Mucosa of stomach (tissue), 1 donor: ENCODE measurements around the gene CNKSR3.

ENCODE experiments used
- H3K27me3 ChIP-seq: one replicate; pipeline ENCODE4 v1.7.0; 2013; ENCODE audit warnings: mild to moderate bottlenecking, low read length; ENCODE audit not compliant: control insufficient read depth, insufficient read depth
- H3K36me3 ChIP-seq: one replicate; pipeline ENCODE4 v1.7.0; 2013; ENCODE audit warnings: low read length; ENCODE audit not compliant: control insufficient read depth, insufficient read depth
- H3K4me1 ChIP-seq: one replicate; pipeline ENCODE4 v1.7.0; 2013; ENCODE audit warnings: mild to moderate bottlenecking, low read length; ENCODE audit not compliant: control insufficient read depth, insufficient read depth
- H3K4me3 ChIP-seq: one replicate; pipeline ENCODE4 v1.7.0; 2013; ENCODE audit warnings: low read length
- H3K9ac ChIP-seq: one replicate; pipeline ENCODE4 v1.7.0; 2013; ENCODE audit warnings: mild to moderate bottlenecking, low read length, moderate library complexity
- H3K9me3 ChIP-seq: one replicate; pipeline ENCODE4 v1.7.0; 2013; ENCODE audit warnings: mild to moderate bottlenecking, low read length, moderate library complexity; ENCODE audit not compliant: control insufficient read depth
- donor health status: Pancreatic carcinoma.

The CNKSR3 gene

DNA sequence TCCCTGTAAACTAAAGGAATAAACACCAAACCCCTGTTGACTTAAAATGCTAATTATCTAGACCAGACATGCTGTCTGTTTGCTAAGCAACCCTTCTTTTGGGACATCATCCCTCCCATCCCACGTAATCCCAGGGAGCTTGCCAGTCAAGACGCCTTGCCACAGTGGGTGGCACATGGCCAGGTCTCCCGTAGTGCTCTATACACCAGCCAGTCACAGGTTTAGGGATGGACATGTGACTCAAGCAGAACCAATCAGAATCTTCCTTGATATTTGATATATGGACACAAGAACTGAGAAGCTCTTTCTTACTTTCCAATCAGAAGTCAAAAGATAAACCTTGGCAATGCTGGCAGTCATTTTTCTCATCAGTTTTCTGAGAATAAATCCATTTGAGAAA lies 60.0 kb downstream of the CNKSR3 start:
- Histone ChIP-seq H3K9ac (no peak overlapping the region), H3K4me1 (peaks cover 8% of the 10 kb centered on the region), H3K4me3 (no peak overlapping the region), H3K9me3 (no peaks in the 10 kb centered on the region), H3K36me3 (no peaks in the 10 kb centered on the region), H3K27me3 (no peaks in the 10 kb centered on the region)

DNA sequence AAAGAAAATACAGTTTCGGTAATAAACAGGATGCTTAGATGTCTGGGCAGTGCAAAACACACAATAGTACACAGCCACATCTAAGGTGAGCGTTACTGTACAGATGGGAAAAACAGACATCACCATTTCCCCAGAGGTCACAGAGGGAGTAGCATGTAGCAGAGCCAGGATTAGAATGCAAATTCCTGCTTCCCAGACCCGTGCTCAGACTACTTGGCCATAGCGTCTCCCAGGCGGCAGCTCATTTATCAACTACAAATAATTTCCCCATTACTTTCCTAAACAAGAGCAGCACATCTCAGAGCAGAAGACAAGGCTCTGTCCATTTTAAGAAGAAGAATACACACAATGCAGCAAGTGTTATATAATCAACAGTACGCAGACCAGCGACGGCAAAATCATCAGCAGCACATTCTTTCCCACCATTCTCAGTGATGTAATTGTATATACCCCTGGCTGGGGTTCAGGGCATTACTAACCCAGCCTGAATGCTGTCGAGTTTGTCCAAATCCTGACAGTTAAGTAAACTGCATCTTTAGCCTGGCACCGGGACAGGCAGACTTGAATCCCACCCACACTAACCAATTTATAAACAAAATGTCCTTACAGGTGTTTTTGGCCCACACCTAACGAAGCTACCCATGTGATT lies 61.9 kb downstream of the CNKSR3 start:
- Histone ChIP-seq H3K9me3 (no peaks in the 10 kb centered on the region), H3K36me3 (no peaks in the 10 kb centered on the region), H3K4me1 (peaks cover 8% of the 10 kb centered on the region), H3K9ac (no peak overlapping the region), H3K4me3 (no peak overlapping the region), H3K27me3 (no peaks in the 10 kb centered on the region)

DNA sequence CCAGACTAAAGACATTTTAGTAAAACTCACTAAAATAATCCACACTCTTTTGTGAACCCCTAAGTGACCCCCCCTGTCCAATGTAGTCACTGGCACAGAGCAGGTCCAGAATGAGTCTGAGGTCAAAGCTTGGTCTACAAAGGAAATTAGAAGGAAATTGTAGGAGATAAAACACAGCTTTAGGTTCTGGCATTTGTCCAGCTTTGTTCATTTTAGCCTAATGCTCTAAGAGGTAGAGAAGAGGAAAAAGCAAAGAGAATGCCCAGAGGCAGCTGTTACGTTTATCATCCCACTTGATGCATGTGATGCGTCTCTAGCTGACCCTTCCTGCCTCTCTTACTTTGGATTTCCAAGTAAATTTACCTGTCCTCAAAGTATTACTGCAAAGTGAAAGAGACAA lies 62.5 kb downstream of the CNKSR3 start:
- peaks cover 8% of the 10 kb centered on the region for H3K4me1 ChIP-seq
- no peaks in the 10 kb centered on the region for H3K36me3 ChIP-seq
- H3K27me3 ChIP-seq, result no peaks in the 10 kb centered on the region
- H3K9me3 ChIP-seq, result no peaks in the 10 kb centered on the region
- no peak overlapping the region for H3K4me3 ChIP-seq
- H3K9ac ChIP-seq, result no peak overlapping the region

DNA sequence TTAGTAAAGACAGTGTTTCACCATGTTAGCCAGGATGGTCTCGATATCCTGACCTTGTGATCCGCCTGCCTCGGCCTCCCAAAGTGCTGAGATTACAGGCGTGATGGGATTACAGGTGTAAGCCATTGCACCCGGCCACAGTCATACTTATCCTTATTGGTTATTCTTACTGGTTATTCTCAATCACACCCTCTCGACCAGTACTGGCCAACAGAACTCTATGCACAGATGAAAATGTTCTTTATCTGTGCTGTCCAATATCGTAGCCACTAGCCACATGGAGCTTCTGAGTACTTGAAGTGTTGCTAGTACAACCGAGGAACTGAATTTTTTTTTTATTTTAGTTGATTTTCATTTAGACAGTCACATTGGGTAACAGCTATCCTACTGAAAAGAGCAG lies 63.5 kb downstream of the CNKSR3 start:
- H3K4me1 ChIP-seq, result peaks cover 9% of the 10 kb centered on the region
- no peak overlapping the region for H3K4me3 ChIP-seq
- H3K9me3 ChIP-seq, result no peaks in the 10 kb centered on the region
- no peaks in the 10 kb centered on the region for H3K27me3 ChIP-seq
- no peaks in the 10 kb centered on the region for H3K36me3 ChIP-seq
- H3K9ac ChIP-seq, result no peak overlapping the region

DNA sequence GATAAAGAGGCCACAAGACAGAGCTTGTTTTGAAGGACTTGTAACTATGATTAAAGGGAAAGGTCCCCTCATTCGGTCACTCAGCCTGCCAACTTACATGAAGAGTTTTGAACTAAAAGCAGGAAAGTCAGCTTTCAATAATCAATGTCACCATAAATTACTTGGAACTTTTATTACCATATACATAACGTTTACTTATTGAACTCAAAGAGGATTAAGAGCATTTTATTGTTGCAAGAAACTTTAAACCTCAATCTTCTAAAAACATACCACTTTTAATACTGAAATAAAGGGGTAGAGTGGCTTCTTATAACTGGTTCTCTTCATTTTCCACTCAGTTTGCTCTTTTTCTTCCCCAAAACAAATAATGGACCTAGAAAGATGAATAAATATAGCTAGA lies 65.1 kb downstream of the CNKSR3 start:
- H3K4me1 ChIP-seq, result peaks cover 17% of the 10 kb centered on the region
- H3K36me3 ChIP-seq, result no peaks in the 10 kb centered on the region
- no peaks in the 10 kb centered on the region for H3K9me3 ChIP-seq
- H3K9ac ChIP-seq, result no peak overlapping the region
- H3K4me3 ChIP-seq, result no peak overlapping the region
- H3K27me3 ChIP-seq, result no peaks in the 10 kb centered on the region

DNA sequence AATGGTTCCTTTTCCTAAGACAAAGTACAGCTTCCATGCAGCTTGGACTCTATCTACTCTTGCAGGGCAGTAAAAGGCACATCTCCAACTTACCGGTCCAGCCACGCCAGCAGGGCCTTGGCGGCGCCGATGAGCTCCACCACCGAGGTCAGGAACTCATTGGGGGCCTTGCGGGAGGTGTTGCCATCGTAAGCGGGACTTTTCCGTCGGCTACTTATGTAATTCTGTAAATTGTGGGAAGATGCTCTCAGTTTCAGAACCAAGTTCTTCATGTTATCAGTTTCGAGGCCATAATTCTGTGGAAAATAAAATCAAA lies 68.5 kb downstream of the CNKSR3 start:
- H3K4me1 ChIP-seq, result peaks cover 18% of the 10 kb centered on the region
- no peaks in the 10 kb centered on the region for H3K36me3 ChIP-seq
- H3K9ac ChIP-seq, result no peak overlapping the region
- H3K4me3 ChIP-seq, result no peak overlapping the region
- no peaks in the 10 kb centered on the region for H3K9me3 ChIP-seq
- no peaks in the 10 kb centered on the region for H3K27me3 ChIP-seq

DNA sequence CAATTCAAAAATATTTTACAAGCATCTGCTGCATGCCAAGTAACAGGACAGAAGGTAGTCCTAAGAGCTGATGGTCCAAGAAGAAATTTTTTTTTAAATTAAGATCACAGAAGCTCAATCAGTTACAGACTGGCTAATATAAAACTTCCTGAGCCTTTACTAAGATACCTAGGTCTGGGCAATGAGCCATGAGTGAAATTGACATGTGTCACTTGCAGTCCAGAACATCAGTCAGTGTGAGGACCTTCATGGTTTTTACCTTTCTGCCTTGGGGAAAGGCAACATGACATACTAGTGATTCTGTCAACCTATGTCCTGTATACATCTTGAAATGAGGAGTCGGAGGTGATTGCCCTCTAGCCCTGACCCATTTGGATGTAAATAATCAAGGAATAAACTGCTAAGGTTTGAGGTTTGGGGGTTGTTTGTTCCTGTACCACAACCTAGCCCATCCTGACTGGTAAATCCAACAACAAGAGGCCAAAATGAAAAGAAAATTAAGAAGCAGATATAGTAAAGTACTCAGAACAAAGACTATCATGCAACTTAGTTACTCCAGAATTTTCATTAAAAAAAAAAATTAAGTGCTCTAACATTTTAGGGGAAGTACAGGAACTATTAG lies 70.0 kb downstream of the CNKSR3 start:
- Histone ChIP-seq H3K36me3 (peaks cover under 1% of the 10 kb centered on the region), H3K27me3 (no peaks in the 10 kb centered on the region), H3K9me3 (no peaks in the 10 kb centered on the region), H3K9ac (no peak overlapping the region), H3K4me3 (no peak overlapping the region), H3K4me1 (peaks cover 17% of the 10 kb centered on the region)

DNA sequence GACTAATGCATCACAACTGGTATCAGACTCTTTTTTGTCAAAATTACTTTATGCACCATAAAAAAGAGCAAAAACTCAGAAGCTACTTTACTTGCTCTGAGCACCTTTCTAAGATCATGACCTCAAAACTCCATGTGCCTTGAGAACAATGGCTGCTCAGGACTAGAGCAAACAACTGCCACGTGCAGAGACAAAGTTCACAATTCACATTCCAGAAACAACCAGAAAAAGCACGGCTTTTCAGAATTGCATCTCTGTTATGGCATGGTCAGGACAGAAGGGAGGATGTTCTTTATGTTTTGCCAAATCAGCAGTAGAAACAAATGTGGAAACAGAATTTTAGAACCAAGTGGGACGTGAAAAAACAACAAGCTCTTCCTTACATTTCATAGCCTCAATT lies 70.5 kb downstream of the CNKSR3 start:
- Histone ChIP-seq H3K4me1 (peaks cover 17% of the 10 kb centered on the region), H3K9me3 (no peaks in the 10 kb centered on the region), H3K27me3 (no peaks in the 10 kb centered on the region), H3K36me3 (peaks cover 6% of the 10 kb centered on the region), H3K4me3 (no peak overlapping the region), H3K9ac (no peak overlapping the region)

DNA sequence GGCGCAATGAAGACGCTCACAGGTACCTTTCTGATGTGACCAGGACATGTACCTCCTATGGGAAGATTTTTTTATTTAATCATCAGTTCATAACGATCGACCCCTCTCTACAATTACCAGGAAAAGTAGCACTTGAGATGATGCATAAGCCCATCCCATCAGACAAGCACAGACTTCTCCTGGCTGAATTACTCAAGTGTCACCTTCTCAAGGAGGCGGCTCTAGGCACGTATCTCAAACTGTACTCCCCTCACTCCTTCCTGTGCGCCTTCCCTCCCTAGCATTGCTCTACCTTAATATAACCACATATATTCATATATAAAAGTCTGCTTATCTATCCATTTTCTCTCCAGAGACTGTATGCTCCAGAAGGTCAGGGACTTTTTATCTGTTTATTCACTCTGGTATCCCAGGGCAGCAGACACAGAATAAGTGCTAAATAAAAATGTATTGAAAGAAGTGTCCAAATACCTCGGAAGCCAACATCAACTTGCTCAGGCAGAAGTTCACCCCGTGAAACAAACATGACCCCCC lies 71.5 kb downstream of the CNKSR3 start:
- H3K9me3 ChIP-seq, result no peaks in the 10 kb centered on the region
- no peak overlapping the region for H3K4me3 ChIP-seq
- no peaks in the 10 kb centered on the region for H3K27me3 ChIP-seq
- H3K9ac ChIP-seq, result no peak overlapping the region
- H3K4me1 ChIP-seq, result peaks cover 17% of the 10 kb centered on the region
- peaks cover 6% of the 10 kb centered on the region for H3K36me3 ChIP-seq

DNA sequence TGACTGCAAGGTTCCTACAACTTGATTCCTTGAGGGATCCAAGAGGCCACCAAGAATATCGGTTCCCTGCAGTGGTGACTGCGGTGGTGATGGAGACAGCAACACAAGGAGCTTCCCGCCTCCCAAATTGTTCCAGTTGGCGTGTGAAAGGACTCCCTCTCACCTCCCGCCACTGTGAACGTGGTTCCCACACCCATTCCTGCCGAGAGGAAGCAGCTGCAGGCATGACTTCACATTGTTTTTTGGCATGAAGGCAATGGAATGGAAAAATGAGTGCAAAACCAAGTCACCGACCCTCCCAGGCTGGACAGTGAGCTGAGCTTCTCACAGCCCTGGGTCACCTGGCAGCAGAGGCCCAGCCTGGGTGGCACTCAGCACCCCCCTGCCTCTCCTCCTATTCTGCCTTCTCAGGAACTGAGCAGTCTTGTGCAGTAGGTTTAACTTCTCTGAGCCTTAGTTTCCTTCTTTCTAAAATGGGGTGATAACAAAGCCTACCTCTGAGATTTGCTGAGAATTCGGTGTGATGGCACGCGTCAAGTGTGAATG lies 75.0 kb downstream of the CNKSR3 start:
- Histone ChIP-seq H3K36me3 (peaks cover 6% of the 10 kb centered on the region), H3K9ac (no peak overlapping the region), H3K4me3 (no peak overlapping the region), H3K27me3 (no peaks in the 10 kb centered on the region), H3K9me3 (no peaks in the 10 kb centered on the region), H3K4me1 (peaks cover 9% of the 10 kb centered on the region)

DNA sequence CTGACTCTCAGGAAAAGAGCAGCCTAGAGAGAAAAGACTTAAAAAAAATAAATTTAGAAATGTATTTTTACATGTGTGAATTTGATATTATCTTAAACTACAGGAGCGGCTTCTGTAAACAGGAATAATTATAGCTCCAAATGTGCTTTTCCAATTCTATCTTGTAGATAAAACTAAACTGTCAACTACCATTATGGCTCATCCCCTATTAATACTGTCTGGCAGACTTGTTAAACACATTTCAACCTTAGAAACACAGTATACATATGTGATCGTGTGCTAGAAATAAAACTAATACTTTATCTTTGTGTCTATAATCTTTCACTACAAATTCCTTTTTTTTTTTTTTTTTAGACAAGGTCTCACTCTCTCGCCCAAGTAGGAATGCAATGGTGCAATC lies 75.8 kb downstream of the CNKSR3 start:
- no peaks in the 10 kb centered on the region for H3K27me3 ChIP-seq
- no peak overlapping the region for H3K4me3 ChIP-seq
- no peaks in the 10 kb centered on the region for H3K9me3 ChIP-seq
- H3K4me1 ChIP-seq, result peaks cover under 1% of the 10 kb centered on the region
- peaks cover 6% of the 10 kb centered on the region for H3K36me3 ChIP-seq
- H3K9ac ChIP-seq, result no peak overlapping the region

DNA sequence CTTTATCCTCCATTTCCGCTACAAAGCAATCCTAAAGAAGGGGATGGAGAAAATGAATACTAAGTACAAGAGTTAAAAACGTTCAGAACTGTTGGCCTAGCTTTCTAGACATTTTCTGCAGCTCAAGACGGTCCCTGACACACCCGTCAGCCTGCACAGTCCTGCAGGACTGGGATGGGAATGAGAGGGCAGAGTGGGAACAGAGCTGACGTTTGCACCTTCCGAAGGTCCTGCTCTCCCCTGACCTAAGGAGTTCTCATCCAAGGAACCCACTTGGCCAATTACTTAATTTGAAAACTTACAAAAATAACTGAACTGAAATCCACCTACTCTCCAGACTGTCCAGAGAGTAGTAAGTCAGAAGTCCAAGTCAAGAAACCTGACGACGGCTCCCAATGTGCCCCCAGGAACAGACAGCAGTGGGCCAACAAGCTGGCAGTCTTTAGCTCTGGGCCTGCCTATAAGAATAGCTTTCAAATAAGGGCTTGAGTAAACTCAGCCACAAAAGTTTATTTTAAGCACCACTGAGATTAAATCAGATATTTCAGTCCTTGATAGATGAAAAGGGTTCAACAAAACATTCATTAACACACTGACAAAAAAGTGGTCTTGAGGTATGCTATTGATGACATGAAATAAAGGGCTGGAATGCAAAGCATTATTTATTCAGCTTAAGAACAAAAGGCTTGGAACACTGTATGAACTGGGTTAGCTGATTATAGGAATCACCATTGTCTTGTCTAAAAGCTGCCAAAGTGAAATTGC lies 76.8 kb downstream of the CNKSR3 start:
- H3K4me1 ChIP-seq, result no peaks in the 10 kb centered on the region
- peaks cover 6% of the 10 kb centered on the region for H3K36me3 ChIP-seq
- no peak overlapping the region for H3K4me3 ChIP-seq
- H3K27me3 ChIP-seq, result no peaks in the 10 kb centered on the region
- H3K9me3 ChIP-seq, result no peaks in the 10 kb centered on the region
- H3K9ac ChIP-seq, result no peak overlapping the region
